Subcutaneous abdominal adipose tissue (tissue), 5 donors: ENCODE results near the gene EPHA7.
A peak's percentile ranks its signal among the peaks of the same experiment; 100 is the strongest.

ENCODE experiments used
- H3K27ac ChIP-seq: one replicate; pipeline ENCODE4 v1.7.0; 2013; ENCODE audit warnings: low read depth, mild to moderate bottlenecking, inconsistent platforms, low read length, moderate library complexity
- H3K27me3 ChIP-seq, 5 donors: one replicate each; pipeline ENCODE4 v1.7.0; 2013; ENCODE audit warnings: low read length in 5 of 5, inconsistent platforms in 1 of 5; ENCODE audit not compliant: control insufficient read depth in 5 of 5, insufficient read depth in 4 of 5
- H3K36me3 ChIP-seq, 5 donors: one replicate each; pipeline ENCODE4 v1.7.0; 2013; ENCODE audit warnings: low read length in 5 of 5; ENCODE audit not compliant: control insufficient read depth in 5 of 5, insufficient read depth in 5 of 5
- H3K4me1 ChIP-seq, 5 donors: one replicate each; pipeline ENCODE4 v1.7.0; 2013; ENCODE audit warnings: low read length in 5 of 5, mild to moderate bottlenecking in 3 of 5, moderate library complexity in 1 of 5; ENCODE audit not compliant: control insufficient read depth in 5 of 5, insufficient read depth in 5 of 5
- H3K4me3 ChIP-seq, 5 donors: one replicate each; pipeline ENCODE4 v1.7.0; 2013; ENCODE audit warnings: low read length in 5 of 5, low read depth in 1 of 5
- H3K9ac ChIP-seq, 5 donors: one replicate each; pipeline ENCODE4 v1.7.0; 2013; ENCODE audit warnings: low read length in 5 of 5, mild to moderate bottlenecking in 4 of 5, moderate library complexity in 3 of 5
- H3K9me3 ChIP-seq, 5 donors: one replicate each; pipeline ENCODE4 v1.7.0; 2013; ENCODE audit warnings: low read length in 5 of 5; ENCODE audit not compliant: control insufficient read depth in 5 of 5
- donor health status: healthy.
- donor health status: healthy.
- donor health status: healthy.
- donor health status: healthy.
- donor health status: healthy.

The EPHA7 gene

DNA sequence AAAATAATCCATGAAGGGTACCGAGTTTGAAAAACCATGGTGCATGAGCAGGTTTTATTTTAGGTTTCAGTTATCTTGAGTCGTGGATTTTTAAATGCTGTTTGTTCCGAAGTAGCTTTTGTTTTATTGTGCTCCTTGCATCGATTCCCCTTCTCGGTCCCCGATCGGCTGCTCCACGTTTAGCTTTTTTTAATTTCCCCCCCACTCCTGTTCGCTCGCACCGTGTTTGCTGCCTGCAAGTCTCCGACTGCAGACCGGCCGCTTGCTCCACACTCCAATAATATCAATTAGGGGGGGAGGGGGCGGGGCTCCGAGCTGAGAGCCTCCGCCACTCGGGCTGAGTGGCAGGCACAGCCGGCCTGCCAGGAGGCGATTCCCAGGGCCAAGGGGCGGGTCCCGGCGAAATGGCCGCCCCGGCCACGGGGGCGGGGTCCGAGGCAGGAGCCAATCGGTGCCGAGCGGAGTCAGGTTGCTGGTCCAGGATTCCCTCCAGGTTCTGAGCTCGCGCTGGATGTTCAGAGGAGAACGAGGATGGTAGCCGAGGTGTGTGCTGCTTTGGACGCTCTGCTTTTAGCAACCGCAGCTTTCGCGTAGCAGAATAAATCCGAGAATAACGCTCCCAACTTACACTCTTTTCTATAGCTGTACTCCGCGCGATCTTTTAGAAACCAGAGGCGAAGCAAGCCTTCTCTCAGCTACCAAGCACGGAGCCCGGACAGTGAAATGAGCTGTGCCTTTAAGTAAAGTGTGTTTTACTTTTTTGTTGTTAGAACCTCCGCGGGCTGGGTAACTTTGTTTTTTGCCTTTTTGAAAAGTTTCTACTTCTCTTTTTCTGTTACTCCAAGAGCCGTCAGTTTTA, at the start of gene EPHA7:
Gene EPHA7, minus strand, starts transcription at position 256 of the 859 bp plus-strand sequence. Its CDS starts 218 bp downstream, at position 38.
- H3K27ac ChIP-seq = no peak within 1 kb of the TSS
- H3K9ac ChIP-seq = peak within 1 kb of the TSS in 2 of 5 donors; percentile 1 to 41
- no peaks in the 10 kb centered on the region for H3K9me3 ChIP-seq
- peak within 1 kb of the TSS; percentile 59 to 81 (median 70) for H3K4me3 ChIP-seq
- H3K4me1 ChIP-seq = peaks cover 4 to 38% (median 33%) of the 10 kb centered on the region in 5 donors
- H3K36me3 ChIP-seq = no peaks in the 10 kb centered on the region
- H3K27me3 ChIP-seq = peaks cover 21 to 50% (median 33%) of the 10 kb centered on the region in 5 donors

GRCh38 chr6:93468291-93468690, 48.9 kb upstream of the EPHA7 start:
- Histone ChIP-seq H3K27me3 (no peaks in the 10 kb centered on the region), H3K4me1 (no peaks in the 10 kb centered on the region), H3K27ac (no peak overlapping the region), H3K9ac (no peak overlapping the region), H3K36me3 (no peaks in the 10 kb centered on the region), H3K9me3 (no peaks in the 10 kb centered on the region), H3K4me3 (no peak overlapping the region)

GRCh38 chr6:93454533-93454932, 35.2 kb upstream of the EPHA7 start:
- Histone ChIP-seq H3K9me3 (no peaks in the 10 kb centered on the region), H3K27me3 (no peaks in the 10 kb centered on the region), H3K9ac (no peak overlapping the region)

GRCh38 chr6:93453956-93454355, 34.6 kb upstream of the EPHA7 start:
- H3K27me3 ChIP-seq = no peaks in the 10 kb centered on the region
- no peaks in the 10 kb centered on the region for H3K36me3 ChIP-seq
- no peak overlapping the region for H3K9ac ChIP-seq
- no peak overlapping the region for H3K4me3 ChIP-seq
- no peak overlapping the region for H3K27ac ChIP-seq
- H3K9me3 ChIP-seq = no peaks in the 10 kb centered on the region
- no peaks in the 10 kb centered on the region for H3K4me1 ChIP-seq

More at GRCh38 chr6:93454533-93454932, 35.2 kb upstream of the EPHA7 start:
- H3K4me1 ChIP-seq = no peaks in the 10 kb centered on the region
- no peak overlapping the region for H3K27ac ChIP-seq
- H3K36me3 ChIP-seq = no peaks in the 10 kb centered on the region
- no peak overlapping the region for H3K4me3 ChIP-seq

GRCh38 chr6:93447874-93448273, 28.5 kb upstream of the EPHA7 start:
- peaks cover 0 to 2% (median 0%) of the 10 kb centered on the region in 5 donors for H3K27me3 ChIP-seq
- no peaks in the 10 kb centered on the region for H3K4me1 ChIP-seq
- H3K4me3 ChIP-seq = no peak overlapping the region
- no peaks in the 10 kb centered on the region for H3K36me3 ChIP-seq
- no peak overlapping the region for H3K9ac ChIP-seq
- no peak overlapping the region for H3K27ac ChIP-seq
- no peaks in the 10 kb centered on the region for H3K9me3 ChIP-seq

- Histone ChIP-seq H3K36me3 (no peaks in the 10 kb centered on the region), H3K4me1 (no peaks in the 10 kb centered on the region), H3K27me3 (no peaks in the 10 kb centered on the region), H3K9ac (no peak overlapping the region), H3K9me3 (no peaks in the 10 kb centered on the region), H3K4me3 (no peak overlapping the region), H3K27ac (no peak overlapping the region)
Measured at GRCh38 chr6:93437491-93437890, 18.1 kb upstream of the EPHA7 start.

DNA sequence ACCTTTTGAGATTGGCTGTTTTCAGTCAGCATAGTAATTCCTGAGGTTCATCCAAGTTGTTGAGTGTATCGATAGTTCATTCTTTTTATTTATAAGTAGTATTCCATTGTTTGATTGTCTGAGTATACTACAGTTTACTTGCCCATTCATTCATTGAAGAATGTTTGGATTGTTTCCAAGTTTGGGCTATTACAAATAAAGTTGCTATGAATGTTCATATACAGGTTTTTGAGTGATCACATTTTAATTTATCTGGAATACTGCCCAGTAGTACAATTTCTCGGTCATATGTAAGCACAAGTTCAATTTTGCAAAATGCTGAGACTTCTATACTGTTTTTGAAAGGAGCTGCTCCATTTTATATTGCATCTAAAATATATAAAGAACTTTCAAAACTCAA, 14.2 kb upstream of the EPHA7 start:
- Histone ChIP-seq H3K27ac (no peak overlapping the region), H3K27me3 (no peaks in the 10 kb centered on the region), H3K4me3 (no peak overlapping the region), H3K9ac (no peak overlapping the region), H3K36me3 (no peaks in the 10 kb centered on the region), H3K9me3 (no peaks in the 10 kb centered on the region), H3K4me1 (no peaks in the 10 kb centered on the region)

DNA sequence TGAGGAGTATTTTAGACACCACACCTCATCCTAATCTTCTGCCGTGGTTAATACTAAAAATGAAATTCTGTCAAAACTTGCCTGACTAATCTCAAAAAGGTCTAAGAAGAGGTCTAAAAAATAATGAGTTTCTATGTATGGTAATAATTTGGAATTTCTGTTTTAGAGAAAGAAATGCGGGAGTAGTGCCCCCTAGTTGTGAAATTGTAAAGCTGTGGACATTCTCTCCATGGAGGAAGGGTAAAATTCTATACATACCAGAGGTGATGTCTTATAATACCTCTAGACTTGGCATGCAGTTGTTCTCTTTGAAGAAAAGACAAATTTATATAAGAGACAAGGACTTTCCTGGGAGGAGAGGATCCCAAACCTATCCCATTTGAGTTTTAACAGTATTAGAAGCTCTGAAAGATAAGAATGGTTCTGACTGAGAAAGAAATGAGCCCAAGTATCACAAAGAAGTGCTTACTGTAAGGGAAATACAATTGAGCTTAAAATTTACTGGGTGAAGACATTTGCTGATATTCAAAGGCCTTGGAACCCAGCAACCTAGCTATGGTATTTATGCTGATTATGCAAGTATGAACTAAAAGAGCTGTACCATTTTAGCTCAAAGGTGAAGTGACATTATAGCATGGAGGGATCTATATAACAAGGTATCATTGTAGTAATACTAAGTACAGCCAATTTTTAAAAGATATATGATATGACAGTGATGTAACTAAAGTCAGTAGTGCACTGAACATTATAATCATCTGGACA, 5.1 kb upstream of the EPHA7 start:
- no peaks in the 10 kb centered on the region for H3K9me3 ChIP-seq
- H3K36me3 ChIP-seq = no peaks in the 10 kb centered on the region
- H3K4me1 ChIP-seq = peaks cover 2 to 10% (median 5%) of the 10 kb centered on the region in 5 donors
- no peak overlapping the region for H3K9ac ChIP-seq
- no peak overlapping the region for H3K4me3 ChIP-seq
- H3K27me3 ChIP-seq = peaks cover 2 to 19% (median 9%) of the 10 kb centered on the region in 5 donors
- no peak overlapping the region for H3K27ac ChIP-seq

DNA sequence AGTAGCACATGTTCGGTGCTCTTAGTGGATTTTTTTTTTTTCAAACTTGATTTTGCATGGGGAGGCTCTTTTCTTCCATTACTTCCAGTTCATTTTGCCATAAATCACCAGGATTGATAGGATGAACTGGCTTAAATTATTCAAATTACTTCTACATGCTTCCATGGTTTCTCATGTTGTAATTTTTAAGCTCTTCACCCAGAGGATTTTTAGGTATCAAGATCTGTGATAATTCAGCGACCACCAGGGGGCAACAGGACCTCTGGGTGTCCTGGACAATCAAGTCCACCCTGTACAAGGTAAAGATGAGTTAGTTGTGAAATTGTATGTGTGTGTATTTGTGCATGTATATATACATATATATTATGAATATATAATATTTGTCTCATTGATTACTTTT, 4.2 kb upstream of the EPHA7 start:
- peaks cover 4 to 18% (median 15%) of the 10 kb centered on the region in 5 donors for H3K4me1 ChIP-seq
- H3K9me3 ChIP-seq = no peaks in the 10 kb centered on the region
- H3K36me3 ChIP-seq = no peaks in the 10 kb centered on the region
- H3K27ac ChIP-seq = no peak overlapping the region
- H3K27me3 ChIP-seq = peaks cover 5 to 21% (median 13%) of the 10 kb centered on the region in 5 donors
- no peak overlapping the region for H3K4me3 ChIP-seq
- H3K9ac ChIP-seq = no peak overlapping the region
